NCI-H446 (cell line): Measurements from ENCODE around the gene TRPM5.
A peak's percentile ranks its signal among the peaks of the same experiment; 100 is the strongest.

Experiments
- DNase-seq, 2 experiments: peaks; one replicate each; lab custom pipeline; 2025; lab: John Stamatoyannopoulos, UW

TRPM5 gene

DNA sequence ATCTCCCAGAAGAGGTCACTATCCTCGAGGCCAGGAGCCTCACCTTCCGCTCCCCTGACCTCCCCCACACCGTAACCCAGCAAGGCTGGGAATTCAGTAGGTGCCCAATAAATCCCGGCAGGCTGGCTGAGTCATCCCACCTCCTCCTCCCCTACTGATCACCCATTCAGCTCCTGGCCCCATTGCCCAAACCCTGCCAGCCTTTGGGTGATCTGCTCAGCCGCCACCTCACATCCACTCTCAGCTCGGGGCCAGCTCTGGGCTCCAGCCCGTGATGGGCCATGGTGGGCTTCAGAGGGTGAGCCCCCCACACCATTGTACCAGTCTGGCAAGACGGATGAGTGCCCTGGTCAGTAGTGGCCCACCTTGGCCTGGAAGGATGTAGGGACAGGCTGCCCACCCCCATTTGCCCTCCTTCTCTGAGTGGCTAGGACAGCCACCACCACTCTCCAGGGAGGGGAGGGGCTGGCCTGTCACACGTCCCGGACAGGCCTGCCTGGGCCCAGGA is 8.2 kb downstream of the TRPM5 start:
- DNase-seq, result no peak

DNA sequence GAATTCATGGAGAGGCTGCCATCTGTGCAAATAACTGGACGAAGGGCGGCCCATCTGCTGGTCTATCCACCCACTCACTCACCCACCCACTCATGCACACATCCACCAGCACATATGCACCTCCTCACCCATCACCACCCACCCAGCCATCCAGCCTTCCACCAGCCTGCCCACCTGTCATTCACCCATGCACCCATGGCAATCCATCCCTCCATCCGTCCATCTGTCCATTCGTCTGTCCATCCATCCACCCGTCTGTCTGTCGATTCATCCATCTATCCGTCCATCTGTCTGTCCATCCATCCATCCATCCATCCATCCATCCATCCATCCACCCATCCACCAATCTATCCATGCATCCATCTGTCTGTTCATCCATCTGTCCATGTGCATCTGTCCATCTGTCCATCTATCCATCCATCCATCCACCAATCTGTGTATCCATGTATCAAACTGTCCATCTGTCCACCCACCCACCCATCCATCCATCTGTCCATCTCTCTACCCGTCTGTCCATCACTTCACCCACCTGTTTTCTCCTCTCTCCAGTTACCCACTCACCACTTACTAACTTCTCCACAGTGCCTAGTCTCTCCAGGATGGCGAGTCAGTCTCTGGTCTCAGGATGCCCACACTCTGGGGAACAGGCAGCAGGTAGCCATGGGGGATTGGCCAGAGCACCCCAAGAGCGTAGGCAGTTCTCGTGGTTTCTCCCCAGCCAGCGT is 8.9 kb downstream of the TRPM5 start:
- DNase-seq, result no peak

DNA sequence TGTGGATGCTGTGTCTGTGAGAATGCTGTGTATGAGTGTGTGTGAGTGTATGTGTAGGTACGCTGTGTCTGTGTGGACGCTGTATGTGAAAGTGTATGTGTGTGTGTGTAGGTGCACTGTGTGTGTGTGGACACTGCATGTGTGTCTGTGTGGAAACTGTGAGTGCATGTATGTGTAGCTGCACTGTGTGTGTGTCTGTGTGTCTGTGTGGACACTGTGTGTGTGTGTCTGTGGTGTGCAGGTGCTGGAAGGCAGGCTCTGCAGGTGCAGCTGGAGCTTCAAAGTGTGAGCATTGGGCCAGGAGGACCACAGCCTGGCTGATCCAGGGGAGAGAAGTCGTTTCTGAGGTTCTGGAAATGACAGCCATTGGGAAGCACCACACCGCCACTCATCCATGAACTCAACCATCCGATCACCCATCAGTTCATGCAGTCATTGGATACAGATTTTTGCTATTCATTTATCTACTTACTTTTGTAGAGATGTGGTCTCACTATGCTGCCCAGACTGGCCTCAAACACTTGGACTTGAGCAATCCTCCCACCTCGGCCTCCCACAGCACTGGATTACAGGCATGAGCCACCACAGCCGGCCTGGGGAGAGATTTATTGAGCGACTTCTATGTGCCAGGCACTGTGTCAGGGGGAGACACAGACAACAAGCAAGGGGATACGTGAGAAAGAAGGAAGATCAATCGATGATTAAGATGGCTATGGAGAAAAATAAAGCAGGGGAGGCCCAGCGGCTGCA is 9.6 kb downstream of the TRPM5 start:
- no peak for DNase-seq

DNA sequence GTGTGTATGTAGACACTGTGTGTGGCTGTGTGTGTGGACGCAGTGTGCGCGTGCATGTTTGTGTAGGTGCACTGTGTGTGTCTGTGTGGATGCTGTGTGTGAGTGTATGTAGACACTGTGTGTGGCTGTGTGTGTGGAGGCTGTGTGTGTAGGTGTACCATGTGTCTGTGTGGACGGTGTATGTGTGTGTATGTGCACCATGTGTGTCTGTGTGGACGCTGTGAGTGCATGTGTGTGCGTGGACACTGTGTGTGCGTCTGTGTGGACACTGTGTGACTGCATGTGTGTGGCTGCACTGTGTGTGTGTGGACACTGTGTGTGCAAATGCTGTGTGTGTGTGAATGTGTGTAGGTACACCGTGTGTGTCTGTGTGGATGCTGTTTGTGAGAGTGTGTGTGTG is 10.3 kb downstream of the TRPM5 start:
- DNase-seq, result no peak

DNA sequence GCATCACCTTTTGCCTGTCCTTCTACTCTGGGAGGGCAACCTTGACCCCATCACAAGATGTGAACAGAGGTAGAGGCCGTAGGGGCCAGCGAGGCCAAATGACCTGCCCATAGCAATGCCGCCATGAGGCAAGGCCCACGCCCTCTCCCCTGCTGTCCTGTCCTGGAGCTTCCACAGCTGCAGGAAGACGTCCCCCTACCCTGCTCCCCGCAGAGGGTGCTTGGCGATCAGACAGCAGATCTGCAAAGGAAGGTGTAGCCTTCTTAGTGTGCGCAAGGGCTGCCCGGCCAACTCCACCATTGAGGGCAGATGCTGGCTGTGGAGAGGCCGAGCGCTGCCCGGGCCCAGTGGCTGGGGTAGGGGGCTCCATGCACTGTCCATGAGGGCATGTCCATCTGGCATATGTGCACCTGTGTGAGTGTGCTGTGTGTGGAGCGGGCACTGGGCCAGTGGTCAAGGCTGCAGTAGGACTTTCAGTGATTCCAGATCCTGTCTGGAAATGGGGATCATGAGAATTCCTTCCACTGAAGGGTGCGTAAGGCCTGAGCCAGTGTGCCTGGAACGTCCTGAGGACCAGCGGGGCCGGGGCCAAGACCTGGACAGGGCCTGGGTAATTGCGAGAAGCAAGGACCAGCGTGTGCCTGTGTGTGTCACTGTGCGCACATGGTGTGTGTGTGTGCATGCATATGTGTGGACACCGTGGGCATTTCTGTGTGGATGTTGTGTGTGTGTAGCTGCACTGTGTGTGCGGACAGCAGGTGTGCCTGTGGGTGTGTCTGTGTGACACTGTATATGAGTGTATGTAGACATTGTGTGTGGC is 11.0 kb downstream of the TRPM5 start:
- no peak for DNase-seq

DNA sequence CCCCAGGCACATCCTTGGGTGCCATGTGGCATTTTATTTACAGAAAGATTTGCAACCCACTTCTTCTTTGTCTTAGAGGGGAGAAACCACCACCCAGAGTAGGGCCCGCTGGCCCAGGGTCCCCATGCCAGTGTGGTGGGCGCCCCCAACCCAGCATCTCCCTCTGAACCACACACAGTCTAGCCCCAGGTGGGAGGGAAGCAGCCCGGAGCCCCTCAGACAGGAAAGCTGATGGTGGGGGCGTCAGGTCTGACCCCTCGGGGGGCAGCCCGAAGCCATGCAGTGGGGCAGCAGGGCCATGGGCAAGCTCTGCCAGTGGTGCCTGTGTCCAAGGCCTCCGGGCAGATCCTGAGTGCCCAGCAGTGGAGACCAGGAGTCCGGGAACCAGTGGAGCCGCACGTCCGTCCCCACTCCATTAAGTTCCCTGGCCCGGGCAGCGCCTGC is 11.7 kb downstream of the TRPM5 start:
- no peak for DNase-seq

DNA sequence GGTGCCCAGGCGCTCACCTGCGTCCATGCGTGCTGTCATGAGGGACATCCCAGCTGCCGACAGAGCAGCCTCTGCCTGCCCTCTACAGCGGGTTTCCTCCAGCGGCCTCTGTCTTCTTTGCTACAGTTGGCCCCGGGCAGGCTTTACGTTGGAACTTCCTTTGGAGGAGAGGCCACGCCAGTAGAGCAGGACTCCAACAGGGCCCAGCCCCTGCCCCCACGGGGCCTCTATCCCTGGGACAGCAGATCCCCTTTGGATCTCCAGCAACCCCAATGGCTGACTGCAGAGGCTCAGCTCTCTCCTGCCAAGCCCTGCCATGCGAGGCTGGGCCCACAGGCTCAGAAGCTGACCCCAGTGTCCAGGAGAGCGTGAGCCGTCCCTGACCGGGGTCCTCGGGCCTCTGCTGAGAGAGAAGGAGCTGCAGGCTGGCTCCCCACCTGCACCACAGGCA is 12.1 kb downstream of the TRPM5 start:
- no peak for DNase-seq

DNA sequence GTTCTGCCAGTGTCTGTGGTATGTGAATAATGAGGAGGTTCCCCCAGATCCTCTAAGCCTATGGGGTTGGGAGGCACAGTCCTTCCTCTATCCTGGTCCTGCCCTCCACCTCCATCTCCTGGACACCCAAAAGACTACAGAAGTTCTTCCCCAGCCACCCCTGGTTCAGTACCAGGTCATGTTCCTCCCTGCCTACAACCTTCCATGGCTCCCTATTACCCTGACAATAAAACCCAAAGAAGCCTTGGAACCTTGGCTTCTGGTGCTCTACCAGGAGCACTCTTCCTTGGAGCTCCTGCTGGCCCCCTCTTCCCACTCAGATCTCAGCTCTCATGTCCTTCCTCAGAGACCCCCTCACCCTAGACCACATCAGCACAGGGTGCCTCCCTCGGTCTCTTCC is 12.9 kb downstream of the TRPM5 start:
- no peak for DNase-seq

DNA sequence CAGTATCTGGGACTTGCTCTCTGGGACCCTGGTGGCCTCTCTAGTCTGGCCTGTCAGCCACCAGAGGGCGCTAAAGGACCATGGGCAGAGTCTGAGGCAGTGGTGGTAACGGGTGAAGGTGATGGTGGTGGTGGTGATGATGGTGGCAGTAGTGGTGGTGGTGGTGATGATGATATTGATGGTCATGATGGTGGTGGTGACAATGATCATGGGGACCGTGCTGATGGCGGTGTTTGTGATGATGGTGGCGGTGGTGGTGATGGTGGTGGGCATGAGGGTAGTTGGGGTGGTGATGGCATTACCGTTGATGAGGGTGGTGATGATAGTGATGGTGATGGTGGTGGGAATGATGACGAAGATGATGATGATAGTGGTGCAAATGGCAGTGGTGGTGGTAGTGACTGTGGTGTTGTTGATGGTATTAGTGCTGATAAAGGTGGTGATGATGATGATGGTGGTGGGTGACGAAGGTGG is 16.0 kb downstream of the TRPM5 start:
- peak in 1 of 2 experiments; percentile 34 for DNase-seq

DNA sequence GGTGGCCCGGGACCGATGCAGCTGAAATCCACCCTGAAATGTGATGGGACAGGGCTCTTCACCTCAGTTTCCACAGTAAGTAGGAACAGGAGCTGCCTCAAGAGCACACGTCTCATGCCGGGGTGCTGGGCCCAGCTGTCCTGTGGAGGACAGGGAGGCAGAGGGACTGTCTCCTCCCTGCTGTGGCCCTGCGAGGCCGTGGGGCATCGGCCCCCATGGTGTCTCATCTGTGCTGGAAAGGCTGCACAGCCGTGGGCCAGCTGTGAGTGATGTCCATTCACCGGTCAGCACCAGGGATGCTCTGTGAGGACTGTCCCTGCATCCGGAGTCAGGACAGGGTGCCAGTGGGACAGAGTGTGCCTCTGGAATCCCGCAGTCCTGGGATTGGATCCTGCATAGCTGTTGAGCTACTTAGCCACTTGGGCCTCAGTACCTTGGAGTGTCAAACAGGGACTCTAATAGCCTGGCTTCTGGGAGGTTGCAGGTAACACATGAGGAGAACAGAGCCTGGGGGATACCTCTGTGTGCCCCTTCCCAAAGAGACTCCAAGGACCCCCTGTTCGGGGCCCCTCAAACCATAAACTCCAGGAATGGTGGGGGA is 16.5 kb downstream of the TRPM5 start:
- no peak for DNase-seq

DNA sequence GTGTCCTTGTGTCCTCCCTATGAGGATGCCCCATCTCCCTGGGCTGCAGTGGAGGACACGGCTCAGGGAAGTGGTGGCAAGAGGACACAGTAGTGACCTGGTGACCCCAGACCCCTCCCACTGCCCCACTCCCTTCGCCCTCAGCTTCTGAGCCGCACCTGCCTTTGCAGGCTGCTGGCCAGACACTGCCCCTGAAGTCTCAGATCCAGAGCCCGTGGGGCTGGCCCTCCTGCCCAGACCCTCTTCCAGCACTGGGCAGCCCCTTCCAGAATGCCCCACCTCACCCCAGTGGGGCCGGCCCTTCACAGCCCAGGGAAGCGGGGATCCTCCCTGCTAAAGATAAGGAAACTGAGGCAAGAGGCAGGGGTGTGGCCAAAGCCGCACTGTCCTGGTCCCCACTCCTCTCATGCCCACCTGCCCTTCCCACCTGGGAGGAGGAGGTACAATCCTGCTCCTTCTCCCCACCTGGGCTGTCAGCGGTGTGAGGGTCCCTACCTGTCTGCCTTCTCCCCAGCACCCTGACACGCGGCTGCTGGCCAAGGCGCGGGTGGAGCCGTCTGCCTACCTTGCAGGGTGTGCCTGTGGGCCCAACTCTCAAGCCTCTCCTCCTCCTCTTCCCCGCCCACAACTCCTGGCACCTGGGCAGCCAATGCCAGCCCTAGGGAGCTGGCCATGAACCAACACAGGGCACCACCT is 17.3 kb downstream of the TRPM5 start:
- DNase-seq, result no peak

DNA sequence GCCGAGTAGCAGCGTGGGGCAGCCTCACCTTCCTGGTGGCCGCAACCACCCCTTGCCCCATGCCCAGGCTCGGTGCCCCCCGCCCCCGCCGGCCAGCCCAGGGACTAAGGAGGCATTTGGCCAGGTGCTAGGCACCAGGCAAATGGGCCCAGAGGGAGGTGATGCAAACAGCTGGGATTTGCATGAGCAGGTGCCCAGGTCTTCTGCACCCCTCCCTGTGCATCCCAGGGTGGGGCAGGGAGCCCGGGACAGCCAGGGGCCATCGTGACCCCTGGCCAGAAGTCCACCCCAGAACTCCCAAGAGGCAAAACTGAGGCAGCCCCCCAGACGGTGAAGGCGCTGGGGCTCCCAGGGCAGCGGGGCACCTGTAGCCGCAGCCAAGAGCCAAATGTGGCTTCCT is 18.1 kb downstream of the TRPM5 start:
- no peak for DNase-seq

DNA sequence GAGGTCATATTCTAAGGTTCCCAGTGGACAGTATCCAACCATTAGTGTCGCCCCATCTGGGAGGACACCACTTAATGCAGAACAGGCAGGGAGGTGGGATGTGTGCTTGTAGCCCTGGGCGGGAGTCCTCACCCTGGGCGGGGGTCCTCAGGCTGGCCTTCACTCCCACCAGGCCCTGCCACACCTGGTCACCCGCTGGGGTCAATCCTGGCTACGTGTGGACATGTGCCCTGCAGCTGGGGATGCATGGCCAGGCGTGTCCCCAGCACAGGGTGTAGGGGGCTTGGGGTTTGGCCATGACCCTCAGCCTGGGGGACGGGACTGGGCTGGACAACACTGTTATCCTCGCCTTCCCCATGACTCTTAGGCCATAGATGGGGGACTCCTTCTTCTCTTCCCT is 18.8 kb downstream of the TRPM5 start:
- DNase-seq, result no peak

DNA sequence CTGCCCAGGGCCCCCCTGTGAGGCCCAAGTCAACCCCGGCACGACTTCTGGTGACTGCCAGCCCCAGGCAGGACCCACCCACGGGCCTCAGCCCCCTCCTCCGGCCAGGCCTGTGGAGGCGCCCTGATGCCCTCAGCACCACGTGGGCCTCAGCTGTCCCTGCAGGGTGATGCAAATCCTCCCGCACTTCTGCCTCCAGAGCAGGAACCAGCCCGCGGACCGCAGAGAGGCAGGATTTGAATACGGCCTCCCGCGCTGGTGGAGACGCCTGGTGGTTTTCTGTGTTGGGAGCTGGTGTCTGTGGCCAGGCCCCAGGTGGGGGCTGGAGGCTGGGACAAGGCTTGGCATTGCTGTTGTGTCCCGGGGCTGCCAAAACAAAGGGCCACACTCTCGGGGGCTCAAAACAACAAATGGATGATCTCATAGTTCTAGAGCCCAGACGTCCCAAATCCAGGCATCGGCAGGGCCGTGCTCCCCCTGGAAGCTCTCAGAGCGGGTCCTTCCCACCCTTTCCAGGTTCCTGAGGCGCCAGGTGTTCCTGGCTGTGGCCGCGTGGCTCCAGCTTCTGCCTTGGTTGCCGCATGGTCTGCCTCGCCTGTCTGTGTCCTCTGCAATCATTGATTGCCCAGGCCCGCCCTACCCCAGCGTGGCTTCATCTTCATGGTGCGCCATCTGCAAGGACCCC is 19.4 kb downstream of the TRPM5 start:
- DNase-seq, result no peak

DNA sequence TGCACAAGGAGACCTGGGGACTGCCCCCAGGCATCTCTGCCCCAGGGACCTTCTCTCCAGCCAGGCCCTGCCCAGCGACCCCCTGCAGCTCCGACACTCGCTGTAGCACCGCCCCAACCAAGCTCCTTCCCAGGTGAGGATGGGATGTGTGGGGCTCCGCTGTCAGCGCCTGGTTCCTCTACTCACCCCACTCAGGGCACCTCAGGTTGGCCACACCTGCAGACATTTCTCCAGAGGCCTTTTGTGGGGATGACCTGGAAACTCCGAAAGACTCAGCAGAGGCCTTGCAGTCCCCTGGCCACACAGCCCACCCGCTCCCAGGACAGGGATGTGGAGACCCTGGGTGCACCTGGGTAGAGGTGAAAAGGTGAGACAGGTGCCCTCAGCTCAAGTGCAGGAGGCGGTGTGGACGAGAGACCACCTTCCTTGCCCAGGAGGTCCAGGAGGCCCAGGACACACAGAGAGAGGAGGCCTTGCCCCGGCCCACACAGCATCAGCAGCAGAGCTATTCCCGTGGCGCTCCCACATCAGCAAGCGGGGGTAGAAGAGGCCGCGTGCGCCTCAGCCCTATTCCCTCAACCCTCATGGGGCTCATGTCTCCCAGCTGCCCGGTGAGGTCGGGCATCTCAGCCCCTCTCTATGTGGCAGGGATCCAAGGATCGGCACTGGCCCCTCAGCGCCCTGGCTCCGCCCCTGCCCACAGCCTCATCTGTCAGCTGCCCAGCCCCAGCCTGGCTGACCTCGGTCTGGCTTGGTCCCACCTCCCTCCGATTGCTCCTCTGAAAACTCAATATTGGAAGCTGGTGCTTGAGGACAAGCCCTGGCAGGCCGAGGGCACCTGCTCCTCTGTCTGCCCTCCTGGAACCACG is 20.9 kb downstream of the TRPM5 start:
- DNase-seq, result no peak

DNA sequence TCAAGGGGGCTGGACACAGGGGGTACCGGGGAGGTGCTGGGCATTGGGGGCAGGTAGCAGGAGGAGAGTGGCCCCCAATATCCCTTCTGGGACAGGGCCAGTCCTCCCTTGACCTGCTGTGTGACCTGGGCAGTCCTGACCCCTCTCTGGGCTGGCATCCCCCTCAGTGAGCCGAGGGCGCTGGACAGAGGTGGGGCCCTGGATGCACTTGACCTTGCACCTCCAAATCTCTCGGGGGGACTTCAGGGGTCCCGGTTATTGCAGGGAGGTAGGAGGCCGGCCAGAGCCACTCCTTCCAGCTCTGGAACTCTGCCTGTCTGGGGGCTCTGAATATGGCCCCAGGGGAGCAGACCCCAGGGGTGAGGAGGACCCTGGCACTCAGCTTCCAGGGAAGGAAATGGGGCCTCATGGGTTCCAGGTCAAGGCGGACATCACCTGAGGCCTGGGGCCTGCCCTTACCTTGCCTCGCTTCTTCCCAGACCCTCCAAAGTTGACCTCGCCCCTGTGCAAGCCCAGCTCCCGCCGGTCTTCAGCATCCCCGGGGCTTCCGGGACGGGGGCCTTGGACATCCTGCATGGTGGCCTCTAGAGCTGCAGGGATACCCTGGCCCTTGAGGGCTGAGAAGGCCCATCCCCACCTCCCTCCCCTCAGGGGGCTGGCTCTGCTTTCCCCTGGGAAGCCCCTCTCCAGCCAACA is 21.7 kb downstream of the TRPM5 start:
- no peak for DNase-seq

DNA sequence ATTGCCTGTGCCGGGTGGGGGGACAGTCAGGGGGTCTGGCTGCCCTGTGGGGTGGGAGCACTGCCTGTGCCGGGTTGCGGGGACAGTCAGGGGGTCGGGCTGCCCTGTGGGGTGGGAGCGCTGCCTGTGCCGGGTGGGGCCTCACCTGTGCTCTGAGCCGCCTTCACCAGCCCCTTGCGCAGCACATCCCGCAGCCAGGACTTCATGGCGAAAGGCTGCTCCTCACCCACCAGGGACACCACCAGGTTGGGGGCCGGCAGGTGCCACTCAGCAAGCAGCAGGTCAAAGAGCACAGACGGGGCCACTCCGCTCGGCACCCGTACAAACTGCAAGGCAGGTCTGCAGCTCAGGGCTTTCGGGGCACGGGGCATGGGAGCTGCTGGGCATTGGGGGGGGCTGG is 22.3 kb downstream of the TRPM5 start:
- DNase-seq, result no peak

DNA sequence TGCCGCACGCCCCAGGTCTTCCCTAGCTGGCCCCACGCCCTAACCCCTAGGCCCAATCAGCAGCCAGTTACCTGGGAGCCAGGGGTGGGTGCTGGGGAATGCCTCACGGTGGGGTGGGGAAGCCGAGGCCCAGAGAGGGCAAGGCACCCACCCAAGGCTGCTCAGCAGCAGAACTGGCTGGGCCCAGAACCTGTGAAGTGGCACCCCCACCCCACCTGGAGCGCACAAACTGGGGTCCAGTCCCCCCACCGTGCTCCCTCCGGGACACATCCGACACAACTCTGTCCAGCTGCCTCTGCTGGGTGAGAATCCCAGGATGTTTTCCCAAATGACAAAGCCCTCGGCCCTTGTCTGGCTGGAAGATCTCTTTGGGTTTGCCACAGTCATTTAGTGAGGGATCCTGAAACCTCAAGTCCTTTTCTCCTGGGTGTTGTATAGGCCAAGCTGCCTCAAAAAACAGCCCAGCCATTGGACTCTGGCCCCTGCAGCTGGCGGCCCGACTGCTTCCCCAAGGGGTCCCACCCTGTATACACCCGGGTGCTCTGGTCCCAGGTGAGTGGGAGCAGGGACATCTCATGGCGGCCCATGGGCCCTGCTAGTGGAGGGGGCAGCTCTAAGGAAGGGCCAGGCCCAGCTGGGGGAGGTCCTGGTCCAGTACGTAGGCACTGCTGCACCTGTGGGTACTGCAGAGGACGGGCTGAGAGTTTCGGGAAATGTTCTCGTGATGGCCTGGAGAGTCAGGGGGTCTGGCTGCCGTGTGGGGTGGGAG is 22.9 kb downstream of the TRPM5 start:
- DNase-seq, result no peak
